Measurements from ENCODE around the gene KIF26B.

KIF26B gene

DNA sequence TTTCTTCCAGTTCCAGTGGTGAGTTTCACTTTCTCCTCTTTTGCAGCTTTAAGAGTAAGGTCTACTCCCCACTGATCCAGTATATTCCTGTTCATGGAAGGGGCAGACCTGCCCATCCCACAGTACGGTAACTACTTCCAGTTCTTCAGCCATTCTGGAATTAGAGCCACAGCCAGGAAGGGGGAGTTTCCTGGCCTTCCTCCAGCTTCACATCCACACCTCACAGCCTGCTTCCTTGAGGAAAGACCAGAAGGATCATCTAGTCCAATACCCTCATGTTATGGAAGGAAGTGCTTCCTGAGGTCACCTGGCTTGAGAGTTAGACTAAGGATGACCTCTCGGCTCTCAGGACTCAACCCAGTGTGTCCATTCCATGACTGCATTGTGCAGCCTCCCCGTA is 597.8 kb downstream of the KIF26B start:
- no peak for DNase-seq (ENCODE audit: low read depth)

DNA sequence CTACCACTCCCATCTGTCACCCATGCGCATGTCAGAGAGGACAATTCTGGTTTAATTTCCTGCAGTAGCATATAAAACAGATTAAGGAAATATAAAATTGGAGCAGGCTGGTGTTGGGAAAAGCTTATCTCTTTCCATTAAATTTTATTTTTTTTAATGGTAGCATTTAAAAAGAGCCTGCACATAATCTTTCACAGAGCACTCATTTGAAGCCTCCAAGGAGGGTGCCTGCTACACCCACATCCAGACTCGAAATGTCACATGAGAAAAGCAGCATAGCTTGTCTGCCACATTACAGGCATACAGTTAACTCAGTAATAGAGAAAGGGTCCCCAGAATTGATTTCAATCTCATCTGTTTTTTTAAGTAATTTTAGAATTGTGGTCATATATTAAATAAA is 599.0 kb downstream of the KIF26B start:
- DNase-seq (ENCODE audit: low read depth) = no peak

DNA sequence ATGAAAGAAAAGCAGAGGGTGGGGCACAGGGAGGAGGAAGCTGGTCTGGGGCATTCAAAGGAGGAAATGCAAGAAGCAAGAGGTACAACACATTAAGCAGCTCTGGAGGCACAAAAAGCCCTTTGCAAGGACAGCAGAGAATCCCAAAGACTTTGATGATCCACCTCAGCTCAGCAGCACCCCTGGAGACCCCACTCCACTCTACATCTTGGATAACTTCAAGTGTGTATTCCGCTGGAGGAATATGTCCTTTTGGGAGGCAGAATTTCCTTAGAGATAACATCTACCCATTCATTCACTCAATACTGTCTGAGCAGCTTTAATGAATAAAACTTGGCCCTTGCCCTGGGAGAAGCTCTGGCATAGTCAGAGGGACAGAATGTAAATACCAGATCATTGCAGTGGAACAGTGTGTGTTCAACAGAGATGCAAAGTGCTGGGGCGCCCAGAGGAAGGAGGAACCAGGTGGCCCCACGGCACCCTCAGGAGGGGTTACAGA is 599.7 kb downstream of the KIF26B start:
- no peak for DNase-seq (ENCODE audit: low read depth)
